ENCODE data around the gene ENOPH1. TPM values are rescaled to one million over a fixed set of nuclear protein-coding genes. Genes with fewer than 3 reads are reported as not detected.
A peak's percentile ranks its signal among the peaks of the same experiment; 100 is the strongest.

The ENOPH1 gene
- total and polyA plus RNA-seq, 2 of the 13 experiments (the other 11 are each of a cell fraction or from before 2014, with no cell fraction given) = 15.5 to 64.3 TPM

- TF ChIP-seq RBM39 (IDR thresholded peaks at IDR 0.05; ENCODE audit: low read depth, low read length, poor library complexity, severe bottlenecking) (peak; percentile 87), POLR2A (IDR thresholded peaks at IDR 0.05; ENCODE audit: insufficient read depth in 1 of 2, low read depth in 2 of 2, low read length in 2 of 2) (peak in 1 of 2 experiments; percentile 25; a peak in 1 of 4 replicates), AGO2 (optimal IDR thresholded peaks at IDR 0.05; ENCODE audit: low read depth, low read length) (peak; percentile 71), MYNN (CRISPR knock-in tag; IDR thresholded peaks at IDR 0.05; ENCODE audit: low read depth) (peak; percentile 37; the same call in 1 of the 2 replicates), ZNF563 (CRISPR knock-in tag; IDR thresholded peaks at IDR 0.05) (no peak), AHR (CRISPR knock-in tag; IDR thresholded peaks at IDR 0.05) (peak; percentile 11; the same call in 1 of the 2 replicates)
Observed at GRCh38 chr4:82429728-82430192, 630 bp upstream of the ENOPH1 start (continued).

GRCh38 chr4:82430964-82431745, 765 bp downstream of the ENOPH1 start:
- 1% methylated on average over 32 of the region's 33 CpGs for WGBS (ENCODE audit: low lambda C conversion rate)
- TF ChIP-seq, protein P1, sequence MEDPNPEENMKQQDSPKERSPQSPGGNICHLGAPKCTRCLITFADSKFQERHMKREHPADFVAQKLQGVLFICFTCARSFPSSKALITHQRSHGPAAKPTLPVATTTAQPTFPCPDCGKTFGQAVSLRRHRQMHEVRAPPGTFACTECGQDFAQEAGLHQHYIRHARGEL (CRISPR knock-in tag; IDR thresholded peaks at IDR 0.05) = no peak
- TF ChIP-seq TBX2 (CRISPR knock-in tag; IDR thresholded peaks at IDR 0.05; ENCODE audit: borderline replicate concordance) (peak; percentile 5; the same call in 1 of the 2 replicates), NRL (CRISPR knock-in tag; IDR thresholded peaks at IDR 0.05; ENCODE audit: borderline replicate concordance) (0 out of 2 replicates have a peak, but pooled peaks have one; percentile 5), ZNF549 (CRISPR knock-in tag; IDR thresholded peaks at IDR 0.05) (no peak), ELF4 (CRISPR knock-in tag; IDR thresholded peaks at IDR 0.05; ENCODE audit: borderline replicate concordance) (0 out of 2 replicates have a peak, but pooled peaks have one; percentile 30), KLF13 (CRISPR knock-in tag; IDR thresholded peaks at IDR 0.05) (no peak), RFX1 (IDR thresholded peaks at IDR 0.05) (no peak), ZNF263 (CRISPR knock-in tag; IDR thresholded peaks at IDR 0.05) (peak; percentile 61), HIVEP1 (CRISPR knock-in tag; IDR thresholded peaks at IDR 0.05) (no peak), GPN1 (CRISPR knock-in tag; IDR thresholded peaks at IDR 0.05; ENCODE audit: borderline replicate concordance) (no peak), ZFP1 (CRISPR knock-in tag; IDR thresholded peaks at IDR 0.05) (0 out of 2 replicates have a peak, but pooled peaks have one; percentile 9), ZSCAN31 (CRISPR knock-in tag; IDR thresholded peaks at IDR 0.05; ENCODE audit: low read depth) (no peak), HOXA7 (CRISPR knock-in tag; IDR thresholded peaks at IDR 0.05) (0 out of 2 replicates have a peak, but pooled peaks have one; percentile 22), ZC3H4 (CRISPR knock-in tag; IDR thresholded peaks at IDR 0.05; ENCODE audit: borderline replicate concordance) (no peak), SOX6 (IDR thresholded peaks at IDR 0.05) (no peak), SOX6 (CRISPR knock-in tag; IDR thresholded peaks at IDR 0.05) (0 out of 2 replicates have a peak, but pooled peaks have one; percentile 4), ZNF672 (CRISPR knock-in tag; IDR thresholded peaks at IDR 0.05) (peak; percentile 30; the same call in 1 of the 2 replicates)
- TF ChIP-seq, protein P2, sequence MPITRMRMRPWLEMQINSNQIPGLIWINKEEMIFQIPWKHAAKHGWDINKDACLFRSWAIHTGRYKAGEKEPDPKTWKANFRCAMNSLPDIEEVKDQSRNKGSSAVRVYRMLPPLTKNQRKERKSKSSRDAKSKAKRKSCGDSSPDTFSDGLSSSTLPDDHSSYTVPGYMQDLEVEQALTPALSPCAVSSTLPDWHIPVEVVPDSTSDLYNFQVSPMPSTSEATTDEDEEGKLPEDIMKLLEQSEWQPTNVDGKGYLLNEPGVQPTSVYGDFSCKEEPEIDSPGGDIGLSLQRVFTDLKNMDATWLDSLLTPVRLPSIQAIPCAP (CRISPR knock-in tag; IDR thresholded peaks at IDR 0.05; ENCODE audit: low read depth) = no peak

More at GRCh38 chr4:82430964-82431745, 765 bp downstream of the ENOPH1 start:
- peaks cover 36% of the 10 kb centered on the region for H4K20me1 ChIP-seq (ENCODE audit: insufficient read depth, low read length)
- no peak overlapping the region for H2AFZ ChIP-seq (ENCODE audit: low read length)
- H3K4me1 ChIP-seq (ENCODE audit: insufficient read depth, low read length) = peaks cover 59% of the 10 kb centered on the region
- peak overlapping the region; percentile 94 for H3K4me2 ChIP-seq (ENCODE audit: low read depth, low read length)
- intact Hi-C loops (cut with micrococcal nuclease; ENCODE audit: unreplicated experiment) (loop anchor here (10.0 kb wide), 1 partner anchor 146 kb away; no protein-coding TSS in a partner anchor), in situ Hi-C loops (cut with HindIII; ENCODE audit: extremely low pct_ligation_motif_present, low pct_unique_long_range_greater_than_20kb) (no loop called here)
- ATAC-seq = peak; percentile 1
- H3K36me3 ChIP-seq (replicated peaks in 1 of 2; ENCODE audit: control insufficient read depth in 1 of 2, insufficient read depth in 2 of 2, low read length in 2 of 2) = peaks cover 0 to 19% of the 10 kb centered on the region in 2 experiments; a peak in 4 of 5 replicates
- peak overlapping the region; percentile 74 to 79 (median 76) for H3K4me3 ChIP-seq (replicated peaks in 1 of 3; ENCODE audit: insufficient read depth in 1 of 3, low read depth in 2 of 3, low read length in 3 of 3)
- H3K79me2 ChIP-seq (ENCODE audit: insufficient read depth, low read length) = peaks cover 86% of the 10 kb centered on the region
- H3K9me3 ChIP-seq (ENCODE audit: low read length) = no peaks in the 10 kb centered on the region
- H3K27me3 ChIP-seq (ENCODE audit: control insufficient read depth in 1 of 2, insufficient read depth in 2 of 2, low read length in 2 of 2) = no peaks in the 10 kb centered on the region; a peak in 1 of 5 replicates
- no peak for FAIRE-seq
- CTCF ChIA-PET (ENCODE audit: low intra/inter-chr PET ratio, low total read pairs) = no interaction called here
- BruUV-seq (replicated peaks) = TSS peak; percentile 63
- H3K27ac ChIP-seq (ENCODE audit: extremely low read length, insufficient read depth, low read length) = peak overlapping the region; percentile 100
- POLR2A ChIA-PET = interaction anchor here (0.6 kb wide), 2 partner anchors 40 to 1100 kb away, joined by 3 read pairs; no protein-coding TSS in a partner anchor
- DNase-seq (ENCODE audit: low spot score) = no peak
- peak overlapping the region; percentile 99 for H3K9ac ChIP-seq (ENCODE audit: insufficient read depth, low read depth, low read length)
